HCT116 (cell line): ENCODE measurements around the gene INSIG2.

ENCODE experiments used
- EZH2 ChIP-seq: fragments of 200-600 bp; sonication (generic); IDR thresholded peaks from 2 replicates; pipeline ENCODE4 v1.6.1; 2017; ENCODE audit warnings: antibody characterized with exemption, mixed run types
- POLR2A ChIP-seq: IDR thresholded peaks from 2 replicates; pipeline ENCODE4 v1.7.0; 2011; ENCODE audit warnings: borderline replicate concordance; ENCODE audit not compliant: insufficient read depth, insufficient read length; ENCODE audit errors: extremely low read depth
- POLR2AphosphoS5 ChIP-seq: IDR thresholded peaks from 2 replicates; pipeline ENCODE4 v1.6.1; 2011; ENCODE audit warnings: mild to moderate bottlenecking, low read depth, low read length, moderate library complexity
- SP1 ChIP-seq: IDR thresholded peaks from 2 replicates; pipeline ENCODE4 v1.6.1; 2012; ENCODE audit warnings: low read depth
- TF ChIP-seq, protein P1 (sequence below), 3 experiments: fragments of 200-600 bp in 1 of 3; sonication (generic) in 1 of 3; IDR thresholded peaks in 2 of 3; conservative IDR thresholded peaks in 1 of 3; 2 replicates each; pipeline ENCODE4 v1.5.1; 2012 to 2017; ENCODE audit warnings: low read depth in 2 of 3, low read length in 2 of 3, antibody characterized with exemption in 1 of 3, borderline replicate concordance in 1 of 3, control low read depth in 1 of 3, mild to moderate bottlenecking in 1 of 3, mixed read lengths in 1 of 3, mixed run types in 1 of 3, moderate library complexity in 1 of 3; ENCODE audit not compliant: insufficient read depth in 1 of 3

GRCh38 chr2:118114863-118115262 lies 26.6 kb downstream of the INSIG2 start:
- TF ChIP-seq, protein P1, sequence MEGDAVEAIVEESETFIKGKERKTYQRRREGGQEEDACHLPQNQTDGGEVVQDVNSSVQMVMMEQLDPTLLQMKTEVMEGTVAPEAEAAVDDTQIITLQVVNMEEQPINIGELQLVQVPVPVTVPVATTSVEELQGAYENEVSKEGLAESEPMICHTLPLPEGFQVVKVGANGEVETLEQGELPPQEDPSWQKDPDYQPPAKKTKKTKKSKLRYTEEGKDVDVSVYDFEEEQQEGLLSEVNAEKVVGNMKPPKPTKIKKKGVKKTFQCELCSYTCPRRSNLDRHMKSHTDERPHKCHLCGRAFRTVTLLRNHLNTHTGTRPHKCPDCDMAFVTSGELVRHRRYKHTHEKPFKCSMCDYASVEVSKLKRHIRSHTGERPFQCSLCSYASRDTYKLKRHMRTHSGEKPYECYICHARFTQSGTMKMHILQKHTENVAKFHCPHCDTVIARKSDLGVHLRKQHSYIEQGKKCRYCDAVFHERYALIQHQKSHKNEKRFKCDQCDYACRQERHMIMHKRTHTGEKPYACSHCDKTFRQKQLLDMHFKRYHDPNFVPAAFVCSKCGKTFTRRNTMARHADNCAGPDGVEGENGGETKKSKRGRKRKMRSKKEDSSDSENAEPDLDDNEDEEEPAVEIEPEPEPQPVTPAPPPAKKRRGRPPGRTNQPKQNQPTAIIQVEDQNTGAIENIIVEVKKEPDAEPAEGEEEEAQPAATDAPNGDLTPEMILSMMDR (IDR thresholded peaks at IDR 0.05 in 2 of 3, conservative IDR thresholded peaks at IDR 0.05 in 1 of 3; ENCODE audit: borderline replicate concordance in 1 of 3, insufficient read depth in 1 of 3, low read depth in 2 of 3, low read length in 2 of 3) = no peak
- no peak for TF ChIP-seq POLR2A
- TF ChIP-seq EZH2 = no peak
- no peak for TF ChIP-seq SP1
- TF ChIP-seq POLR2AphosphoS5 = no peak
